ENCODE results near the gene SMARCB1.

Gene SMARCB1

GRCh38 chr22:23750714-23751440 lies 35.9 kb upstream of the SMARCB1 start, which contains the start of gene ZNF70:
Gene ZNF70, minus strand, starts transcription at chr22:23751112. Its CDS starts 5,972 bp downstream, at chr22:23745140.
- Histone ChIP-seq H3K4me1 (ENCODE audit: insufficient read depth, poor library complexity, severe bottlenecking) (peaks cover 7% of the 10 kb centered on the region), H3K27me3 (ENCODE audit: insufficient read depth, poor library complexity, severe bottlenecking) (no peaks in the 10 kb centered on the region), H3K27ac (ENCODE audit: poor library complexity, severe bottlenecking) (peak within 1 kb of the TSS; percentile 64), H3K9me3 (ENCODE audit: severe bottlenecking) (no peaks in the 10 kb centered on the region), H3K36me3 (ENCODE audit: low read depth) (no peaks in the 10 kb centered on the region), H3K4me3 (ENCODE audit: severe bottlenecking) (peak within 1 kb of the TSS; percentile 64)
- peak; percentile 91 for DNase-seq (ENCODE audit: low spot score)
- ATAC-seq (ENCODE audit: low read depth): peak; percentile 94
- TF ChIP-seq CTCF (IDR thresholded peaks at IDR 0.05; ENCODE audit: poor library complexity, severe bottlenecking): peak; percentile 13

- no peak for TF ChIP-seq CTCF (IDR thresholded peaks at IDR 0.05; ENCODE audit: poor library complexity, severe bottlenecking)
- ATAC-seq (ENCODE audit: low read depth) (no peak), DNase-seq (ENCODE audit: low spot score) (no peak)
- Histone ChIP-seq H3K36me3 (ENCODE audit: low read depth) (no peaks in the 10 kb centered on the region), H3K4me3 (ENCODE audit: severe bottlenecking) (peak overlapping the region; percentile 64), H3K27ac (ENCODE audit: poor library complexity, severe bottlenecking) (peak overlapping the region; percentile 64), H3K4me1 (ENCODE audit: insufficient read depth, poor library complexity, severe bottlenecking) (peaks cover 7% of the 10 kb centered on the region), H3K9me3 (ENCODE audit: severe bottlenecking) (no peaks in the 10 kb centered on the region), H3K27me3 (ENCODE audit: insufficient read depth, poor library complexity, severe bottlenecking) (no peaks in the 10 kb centered on the region)
These were observed 35.2 kb upstream of the SMARCB1 start for GRCh38 chr22:23751441-23751996.

GRCh38 chr22:23752090-23752691 lies 34.6 kb upstream of the SMARCB1 start:
- Histone ChIP-seq H3K27me3 (ENCODE audit: insufficient read depth, poor library complexity, severe bottlenecking) (no peaks in the 10 kb centered on the region), H3K27ac (ENCODE audit: poor library complexity, severe bottlenecking) (no peak overlapping the region), H3K4me3 (ENCODE audit: severe bottlenecking) (no peak overlapping the region), H3K9me3 (ENCODE audit: severe bottlenecking) (no peaks in the 10 kb centered on the region), H3K4me1 (ENCODE audit: insufficient read depth, poor library complexity, severe bottlenecking) (peaks cover 7% of the 10 kb centered on the region), H3K36me3 (ENCODE audit: low read depth) (no peaks in the 10 kb centered on the region)
- ATAC-seq (ENCODE audit: low read depth) (no peak), DNase-seq (ENCODE audit: low spot score) (no peak)
- TF ChIP-seq CTCF (IDR thresholded peaks at IDR 0.05; ENCODE audit: poor library complexity, severe bottlenecking): no peak

- no peak for DNase-seq (ENCODE audit: low spot score)
- no peak for ATAC-seq (ENCODE audit: low read depth)
- Histone ChIP-seq H3K4me3 (ENCODE audit: severe bottlenecking) (no peak overlapping the region), H3K36me3 (ENCODE audit: low read depth) (no peaks in the 10 kb centered on the region), H3K4me1 (ENCODE audit: insufficient read depth, poor library complexity, severe bottlenecking) (peaks cover 7% of the 10 kb centered on the region), H3K27me3 (ENCODE audit: insufficient read depth, poor library complexity, severe bottlenecking) (no peaks in the 10 kb centered on the region), H3K27ac (ENCODE audit: poor library complexity, severe bottlenecking) (no peak overlapping the region), H3K9me3 (ENCODE audit: severe bottlenecking) (no peaks in the 10 kb centered on the region)
- no peak for TF ChIP-seq CTCF (IDR thresholded peaks at IDR 0.05; ENCODE audit: poor library complexity, severe bottlenecking)
These were observed 34.0 kb upstream of the SMARCB1 start for GRCh38 chr22:23752750-23753149.

All from RWPE2 (cell line).